Hepatocyte (in vitro differentiated cells): ENCODE results near the gene IGIP.

Experiments used
- EZH2 ChIP-seq: fragments of 200-600 bp; sonication (generic); IDR thresholded peaks from 2 replicates; pipeline ENCODE4 v1.6.1; 2016; ENCODE audit warnings: antibody characterized with exemption, mild to moderate bottlenecking, borderline replicate concordance
- TF ChIP-seq, protein P1 (sequence below): fragments of 200-600 bp; sonication (generic); IDR thresholded peaks from 2 replicates; pipeline ENCODE4 v1.5.1; 2016; ENCODE audit warnings: antibody characterized with exemption, mild to moderate bottlenecking; ENCODE audit not compliant: poor library complexity

DNA sequence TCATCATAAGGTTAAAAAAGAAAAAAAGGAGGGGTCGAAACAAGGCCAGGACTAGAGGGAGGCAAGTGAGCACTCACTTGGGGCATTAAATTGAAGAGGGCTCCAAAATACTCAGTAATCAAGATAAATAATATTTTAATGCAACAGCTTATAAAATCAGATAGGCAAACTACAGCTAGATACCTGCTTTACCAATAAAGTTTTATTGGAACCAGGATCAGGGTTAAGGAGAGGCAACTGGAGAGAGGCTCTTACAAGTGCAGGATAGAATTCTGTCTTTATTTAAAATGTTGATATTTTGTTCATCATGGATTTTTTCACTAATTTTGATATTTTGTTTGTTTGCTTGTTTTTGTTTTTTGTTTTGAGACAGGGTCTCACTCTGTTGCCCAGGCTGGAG lies 42.1 kb upstream of the IGIP start:
- TF ChIP-seq, protein P1, sequence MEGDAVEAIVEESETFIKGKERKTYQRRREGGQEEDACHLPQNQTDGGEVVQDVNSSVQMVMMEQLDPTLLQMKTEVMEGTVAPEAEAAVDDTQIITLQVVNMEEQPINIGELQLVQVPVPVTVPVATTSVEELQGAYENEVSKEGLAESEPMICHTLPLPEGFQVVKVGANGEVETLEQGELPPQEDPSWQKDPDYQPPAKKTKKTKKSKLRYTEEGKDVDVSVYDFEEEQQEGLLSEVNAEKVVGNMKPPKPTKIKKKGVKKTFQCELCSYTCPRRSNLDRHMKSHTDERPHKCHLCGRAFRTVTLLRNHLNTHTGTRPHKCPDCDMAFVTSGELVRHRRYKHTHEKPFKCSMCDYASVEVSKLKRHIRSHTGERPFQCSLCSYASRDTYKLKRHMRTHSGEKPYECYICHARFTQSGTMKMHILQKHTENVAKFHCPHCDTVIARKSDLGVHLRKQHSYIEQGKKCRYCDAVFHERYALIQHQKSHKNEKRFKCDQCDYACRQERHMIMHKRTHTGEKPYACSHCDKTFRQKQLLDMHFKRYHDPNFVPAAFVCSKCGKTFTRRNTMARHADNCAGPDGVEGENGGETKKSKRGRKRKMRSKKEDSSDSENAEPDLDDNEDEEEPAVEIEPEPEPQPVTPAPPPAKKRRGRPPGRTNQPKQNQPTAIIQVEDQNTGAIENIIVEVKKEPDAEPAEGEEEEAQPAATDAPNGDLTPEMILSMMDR = no peak
- TF ChIP-seq EZH2 = no peak
